IMR-90 (cell line): Measurements from ENCODE around the gene ZNF76. TPM values are rescaled to one million over a fixed set of nuclear protein-coding genes. Genes with fewer than 3 reads are reported as not detected.

Experiments used
- ATAC-seq: fragments of 200-7000 bp; cut with Tn5 transposase; 2 replicates; pipeline ENCODE4 v1.9.1; 2020; ENCODE audit warnings: low read depth, mild to moderate bottlenecking, moderate library complexity
- BruUV-seq: library from RNA; stranded (reverse); fragments of 400-500 nt; replicated peaks from 2 replicates; lab custom pipeline; 2021; lab: Mats Ljungman, UMichigan
- CTCF ChIA-PET: fragments of 300-600 bp; formaldehyde crosslinking; extraction: SDS; loops from one replicate; lab custom pipeline; 2021; ENCODE audit warnings: antibody characterized with exemption; lab: Yijun Ruan, JAX
- POLR2A ChIA-PET: fragments of 300-600 bp; sonication (Branson Sonifier 250); formaldehyde crosslinking; loops from one replicate; lab custom pipeline; 2022; ENCODE audit warnings: antibody characterized with exemption; ENCODE audit not compliant: unreplicated experiment; lab: Charles Lee
- DNase-seq: peaks from one replicate; pipeline ENCODE4 v3.0.0; 2013
- H2AFZ ChIP-seq: replicated peaks from 2 replicates; pipeline ENCODE3; 2013; ENCODE audit warnings: low read length, mild to moderate bottlenecking; ENCODE audit not compliant: poor library complexity
- H2AK5ac ChIP-seq: 2 replicates; pipeline ENCODE4 v1.6.1; 2013; ENCODE audit warnings: low read depth, low read length, inconsistent platforms
- H2AK9ac ChIP-seq: replicated peaks from 2 replicates; pipeline ENCODE3; 2013; ENCODE audit warnings: mild to moderate bottlenecking, low read depth, low read length, moderate library complexity; ENCODE audit not compliant: poor library complexity
- H2BK120ac ChIP-seq: 2 replicates; pipeline ENCODE4 v1.6.1; 2013; ENCODE audit warnings: low read depth, low read length, inconsistent platforms
- H2BK15ac ChIP-seq: 3 replicates; pipeline ENCODE4 v1.6.1; 2013; ENCODE audit warnings: low read depth, low read length, inconsistent platforms
- H2BK20ac ChIP-seq: 2 replicates; pipeline ENCODE4 v1.6.1; 2013; ENCODE audit warnings: low read depth, mild to moderate bottlenecking, inconsistent platforms, low read length, moderate library complexity
- H2BK5ac ChIP-seq: 2 replicates; pipeline ENCODE4 v1.6.1; 2013; ENCODE audit warnings: mild to moderate bottlenecking, low read depth, low read length, inconsistent platforms; ENCODE audit not compliant: poor library complexity, severe bottlenecking
- H3K14ac ChIP-seq: replicated peaks from 2 replicates; pipeline ENCODE4 v1.6.1; 2013; ENCODE audit warnings: low read depth, low read length, inconsistent platforms
- H3K18ac ChIP-seq: 2 replicates; pipeline ENCODE4 v1.6.1; 2013; ENCODE audit warnings: low read depth, low read length, control low read depth
- H3K23ac ChIP-seq: 2 replicates; pipeline ENCODE4 v1.6.1; 2013; ENCODE audit warnings: low read depth, low read length, inconsistent platforms
- H3K27ac ChIP-seq: 2 replicates; pipeline ENCODE4 v1.5.1; 2013; ENCODE audit warnings: mild to moderate bottlenecking, control low read depth, low read length; ENCODE audit not compliant: insufficient read depth
- H3K27me3 ChIP-seq: 2 replicates; pipeline ENCODE4 v1.6.1; 2013; ENCODE audit warnings: low read length; ENCODE audit not compliant: control insufficient read depth, insufficient read depth
- H3K36me3 ChIP-seq: 2 replicates; pipeline ENCODE4 v1.6.1; 2013; ENCODE audit warnings: low read length, mixed read lengths; ENCODE audit not compliant: control insufficient read depth, insufficient read depth
- H3K4ac ChIP-seq: 2 replicates; pipeline ENCODE4 v1.6.1; 2013; ENCODE audit warnings: low read depth, low read length, inconsistent platforms
- H3K4me1 ChIP-seq: 2 replicates; pipeline ENCODE4 v1.6.1; 2013; ENCODE audit warnings: low read length, mixed read lengths; ENCODE audit not compliant: control insufficient read depth, insufficient read depth
- H3K4me2 ChIP-seq: 2 replicates; pipeline ENCODE4 v1.6.1; 2013; ENCODE audit warnings: low read depth, mild to moderate bottlenecking, control low read depth, low read length, moderate library complexity
- H3K4me3 ChIP-seq: 2 replicates; pipeline ENCODE4 v1.5.1; 2013; ENCODE audit warnings: low read depth, mild to moderate bottlenecking, control low read depth, low read length, moderate library complexity; ENCODE audit not compliant: insufficient read depth
- H3K56ac ChIP-seq: 2 replicates; pipeline ENCODE4 v1.6.1; 2013; ENCODE audit warnings: low read length, inconsistent platforms; ENCODE audit not compliant: insufficient read depth; ENCODE audit errors: extremely low read depth
- H3K79me1 ChIP-seq, 2 experiments: 2 replicates each; pipeline ENCODE4 v1.6.1; 2013; ENCODE audit warnings: low read length in 2 of 2, inconsistent platforms in 1 of 2, low read depth in 1 of 2
- H3K9ac ChIP-seq: 2 replicates; pipeline ENCODE4 v1.6.1; 2013; ENCODE audit warnings: low read depth, low read length, control low read depth
- H3K9me1 ChIP-seq: 2 replicates; pipeline ENCODE4 v1.6.1; 2013; ENCODE audit warnings: low read length, inconsistent platforms; ENCODE audit not compliant: insufficient read depth
- H3K9me3 ChIP-seq: 2 replicates; pipeline ENCODE4 v1.6.1; 2013; ENCODE audit warnings: low read length; ENCODE audit not compliant: control insufficient read depth, insufficient read depth
- H4K20me1 ChIP-seq: 2 replicates; pipeline ENCODE4 v1.6.1; 2013; ENCODE audit warnings: low read length, inconsistent platforms; ENCODE audit not compliant: insufficient read depth
- H4K5ac ChIP-seq: 2 replicates; pipeline ENCODE4 v1.6.1; 2013; ENCODE audit warnings: mild to moderate bottlenecking, low read depth, low read length, control low read depth
- H4K8ac ChIP-seq, 2 experiments: 2 replicates each; pipeline ENCODE4 v1.6.1; 2013; ENCODE audit warnings: low read depth in 2 of 2, low read length in 2 of 2, control low read depth in 1 of 2, inconsistent platforms in 1 of 2
- H4K91ac ChIP-seq: 2 replicates; pipeline ENCODE4 v1.6.1; 2013; ENCODE audit warnings: low read depth, low read length, inconsistent platforms; ENCODE audit not compliant: insufficient read depth
- BHLHE40 ChIP-seq: fragments of 150-350 bp; IDR thresholded peaks from 2 replicates; pipeline ENCODE4 v1.6.1; 2016; ENCODE audit warnings: mild to moderate bottlenecking, low read depth, low read length
- MAFK ChIP-seq: IDR thresholded peaks from 2 replicates; pipeline ENCODE4 v1.6.1; 2012; ENCODE audit warnings: low read depth, low read length, improper control_type of control experiment
- MAZ ChIP-seq: IDR thresholded peaks from 2 replicates; pipeline ENCODE4 v1.6.1; 2012; ENCODE audit warnings: low read depth, mild to moderate bottlenecking, low read length, improper control_type of control experiment, moderate library complexity, borderline replicate concordance
- RFX5 ChIP-seq: IDR thresholded peaks from 2 replicates; pipeline ENCODE4 v1.8.0; 2012; ENCODE audit warnings: low read depth, mild to moderate bottlenecking, low read length, moderate library complexity
- USF2 ChIP-seq: fragments of 150-350 bp; IDR thresholded peaks from 2 replicates; pipeline ENCODE4 v1.6.1; 2017; ENCODE audit warnings: mild to moderate bottlenecking, antibody characterized with exemption, low read length, low read depth
- WGBS, 2 experiments: methylation state at CpG; one replicate each; pipeline versions ENCODE4 v1.1.5 to v1.1.7; 2013; ENCODE audit warnings: missing lambda C conversion rate in 2 of 2; ENCODE audit not compliant: insufficient read length in 1 of 2; ENCODE audit errors: extremely low coverage in 2 of 2; 5-methylcytosine and 5-hydroxymethylcytosine counted together
- dilution Hi-C: fragments of 300-500 bp; cut with HindIII; formaldehyde crosslinking; loops from one replicate; pipeline ENCODE4 v1.14.3; 2018; ENCODE audit warnings: low sequenced_read_pairs; ENCODE audit not compliant: unreplicated experiment
- in situ Hi-C: fragments of 300-500 bp; cut with MboI; formaldehyde crosslinking; loops from 3 replicates; pipeline ENCODE4 v1.14.3; 2019; ENCODE audit warnings: low sequenced_read_pairs, inconsistent platforms, mixed read lengths
- intact Hi-C: fragments of 100-400 bp; cut with micrococcal nuclease; formaldehyde crosslinking; loops from 2 replicates; pipeline ENCODE4 v1.10.0; 2022
- polyA plus RNA-seq, 3 experiments: library from polyadenylated mRNA; depleted of rRNA; stranded (reverse); fragments of >200 nt; gene quantifications; 2 replicates each; pipeline ENCODE4 v1.2.3, GENCODE V29; 2012; ENCODE audit warnings: low replicate concordance in 1 of 3
- total RNA-seq: library from RNA; depleted of rRNA; stranded (reverse); fragments of >200 nt; gene quantifications from 2 replicates; pipeline ENCODE4 v1.2.3, GENCODE V29; 2012
- TF ChIP-seq, protein P1 (sequence below): fragments of 150-350 bp; IDR thresholded peaks from 2 replicates; pipeline ENCODE4 v1.6.1; 2016; ENCODE audit warnings: low read depth, mild to moderate bottlenecking, low read length, moderate library complexity, borderline replicate concordance
- TF ChIP-seq, protein P2 (sequence below): conservative IDR thresholded peaks from 2 replicates; pipeline ENCODE4 v1.5.1; 2012; ENCODE audit warnings: mild to moderate bottlenecking, low read depth, low read length, improper control_type of control experiment

The ZNF76 gene
- total and polyA plus RNA-seq, 2 of the 4 experiments (the other 2 are of a cell fraction) = 19.9 to 21.1 TPM

- BruUV-seq = no TSS peak
- Histone ChIP-seq H4K20me1 (no peaks in the 10 kb centered on the region), H2AK9ac (no peak overlapping the region), H3K27ac (no peak overlapping the region), H2BK15ac (no peak overlapping the region), H3K79me1 (no peaks in the 10 kb centered on the region), H3K4ac (no peak overlapping the region), H3K36me3 (peaks cover 13% of the 10 kb centered on the region), H4K91ac (no peak overlapping the region), H3K14ac (no peak overlapping the region), H3K9me3 (no peaks in the 10 kb centered on the region), H3K4me3 (no peak overlapping the region), H4K5ac (no peak overlapping the region), H3K4me2 (no peak overlapping the region), H3K9ac (no peak overlapping the region), H2BK5ac (no peak overlapping the region), H2AFZ (no peak overlapping the region), H3K56ac (no peak overlapping the region), H3K23ac (no peak overlapping the region), H3K18ac (no peak overlapping the region), H2AK5ac (no peak overlapping the region), H3K9me1 (peaks cover 4% of the 10 kb centered on the region; the same call in 1 of the 2 replicates), H2BK120ac (no peak overlapping the region), H2BK20ac (no peak overlapping the region), H3K4me1 (peaks cover 7% of the 10 kb centered on the region), H4K8ac (no peak overlapping the region), H3K27me3 (no peaks in the 10 kb centered on the region)
- POLR2A ChIA-PET = no interaction called here
- CTCF ChIA-PET = no interaction called here
- no peak for ATAC-seq
- dilution Hi-C loops (no loop called here), in situ Hi-C loops (loop anchor here (25.0 kb wide), 1 partner anchor 438 kb away; the partner anchor contains the start of gene ARMC12), intact Hi-C loops (loop anchor here (5.0 kb wide), 2 partner anchors 153 to 168 kb away; partner anchors contain the start of genes FANCE and RPL10A)
- no CpG with 5 or more reads among the region's 4 CpGs for WGBS, 2 experiments
- no peak for DNase-seq
- TF ChIP-seq MAFK = no peak
- TF ChIP-seq RFX5 = no peak
- TF ChIP-seq, protein P1, sequence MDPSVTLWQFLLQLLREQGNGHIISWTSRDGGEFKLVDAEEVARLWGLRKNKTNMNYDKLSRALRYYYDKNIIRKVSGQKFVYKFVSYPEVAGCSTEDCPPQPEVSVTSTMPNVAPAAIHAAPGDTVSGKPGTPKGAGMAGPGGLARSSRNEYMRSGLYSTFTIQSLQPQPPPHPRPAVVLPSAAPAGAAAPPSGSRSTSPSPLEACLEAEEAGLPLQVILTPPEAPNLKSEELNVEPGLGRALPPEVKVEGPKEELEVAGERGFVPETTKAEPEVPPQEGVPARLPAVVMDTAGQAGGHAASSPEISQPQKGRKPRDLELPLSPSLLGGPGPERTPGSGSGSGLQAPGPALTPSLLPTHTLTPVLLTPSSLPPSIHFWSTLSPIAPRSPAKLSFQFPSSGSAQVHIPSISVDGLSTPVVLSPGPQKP = no peak
- TF ChIP-seq, protein P2, sequence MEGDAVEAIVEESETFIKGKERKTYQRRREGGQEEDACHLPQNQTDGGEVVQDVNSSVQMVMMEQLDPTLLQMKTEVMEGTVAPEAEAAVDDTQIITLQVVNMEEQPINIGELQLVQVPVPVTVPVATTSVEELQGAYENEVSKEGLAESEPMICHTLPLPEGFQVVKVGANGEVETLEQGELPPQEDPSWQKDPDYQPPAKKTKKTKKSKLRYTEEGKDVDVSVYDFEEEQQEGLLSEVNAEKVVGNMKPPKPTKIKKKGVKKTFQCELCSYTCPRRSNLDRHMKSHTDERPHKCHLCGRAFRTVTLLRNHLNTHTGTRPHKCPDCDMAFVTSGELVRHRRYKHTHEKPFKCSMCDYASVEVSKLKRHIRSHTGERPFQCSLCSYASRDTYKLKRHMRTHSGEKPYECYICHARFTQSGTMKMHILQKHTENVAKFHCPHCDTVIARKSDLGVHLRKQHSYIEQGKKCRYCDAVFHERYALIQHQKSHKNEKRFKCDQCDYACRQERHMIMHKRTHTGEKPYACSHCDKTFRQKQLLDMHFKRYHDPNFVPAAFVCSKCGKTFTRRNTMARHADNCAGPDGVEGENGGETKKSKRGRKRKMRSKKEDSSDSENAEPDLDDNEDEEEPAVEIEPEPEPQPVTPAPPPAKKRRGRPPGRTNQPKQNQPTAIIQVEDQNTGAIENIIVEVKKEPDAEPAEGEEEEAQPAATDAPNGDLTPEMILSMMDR = no peak
- TF ChIP-seq USF2 = no peak
- TF ChIP-seq BHLHE40 = no peak
- no peak for TF ChIP-seq MAZ
These were observed 40.1 kb downstream of the ZNF76 start for GRCh38 chr6:35299674-35300073.
